ENCODE results near the gene OR12D3.
"Not testable (repeated sequence)": the region's sequence is repeated elsewhere in the genome, so short reads cannot be mapped to it uniquely, and the experiment has no call there.

OR12D3 gene

DNA sequence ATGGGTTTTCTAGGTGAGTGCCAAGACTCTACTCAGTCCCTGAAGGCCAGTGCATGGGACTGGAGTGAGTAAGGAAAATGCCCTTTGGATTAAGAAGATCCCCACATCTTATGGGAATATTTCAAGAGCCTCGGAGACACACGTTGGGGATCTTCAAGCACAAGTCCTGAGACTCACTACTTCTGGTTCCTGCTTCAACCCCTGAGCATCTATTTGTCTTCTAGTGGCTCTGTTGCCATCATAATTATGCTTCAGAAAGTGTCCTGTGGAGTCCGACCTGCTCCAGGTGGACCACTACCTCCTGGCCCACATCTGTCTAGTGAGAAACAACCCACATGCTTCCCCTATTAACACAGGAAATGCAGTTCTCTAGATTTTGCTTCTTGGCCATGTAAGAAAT, 6.3 kb downstream of the OR12D3 start, which contains the start of gene OR5V1:
OR5V1 (minus strand) TSS at position 101 of the 400 bp plus-strand sequence. CDS start 12,670 bp downstream, outside the sequence.
- H3K4me1 ChIP-seq (ENCODE audit: control insufficient read depth in 2 of 2, insufficient read depth in 2 of 2, low read length in 2 of 2): no peaks in the 10 kb centered on the region
- H3K9ac ChIP-seq (ENCODE audit: low read depth in 1 of 2, low read length in 2 of 2): no peak within 1 kb of the TSS
- H3K27ac ChIP-seq (ENCODE audit: low read depth in 2 of 2, low read length in 2 of 2): no peak within 1 kb of the TSS
- no peaks in the 10 kb centered on the region for H3K9me3 ChIP-seq (ENCODE audit: control insufficient read depth in 2 of 2, low read length in 2 of 2)
- H3K36me3 ChIP-seq (ENCODE audit: control insufficient read depth in 2 of 2, insufficient read depth in 2 of 2, low read length in 2 of 2): no peaks in the 10 kb centered on the region
- no peak within 1 kb of the TSS for H3K4me3 ChIP-seq (ENCODE audit: low read length in 2 of 2)
- no peaks in the 10 kb centered on the region for H3K27me3 ChIP-seq (ENCODE audit: control insufficient read depth in 2 of 2, insufficient read depth in 2 of 2, low read length in 2 of 2)

- no peak overlapping the region for H3K4me3 ChIP-seq (ENCODE audit: low read length in 2 of 2)
- H3K9ac ChIP-seq (ENCODE audit: low read depth in 1 of 2, low read length in 2 of 2): no peak overlapping the region
- no peaks in the 10 kb centered on the region for H3K36me3 ChIP-seq (ENCODE audit: control insufficient read depth in 2 of 2, insufficient read depth in 2 of 2, low read length in 2 of 2)
Observed at GRCh38 chr6:29355603-29356002, 19.5 kb downstream of the OR12D3 start.

GRCh38 chr6:29354980-29355379, 20.1 kb downstream of the OR12D3 start:
- Histone ChIP-seq H3K27ac (ENCODE audit: low read depth in 2 of 2, low read length in 2 of 2) (no peak overlapping the region), H3K9me3 (ENCODE audit: control insufficient read depth in 2 of 2, low read length in 2 of 2) (no peaks in the 10 kb centered on the region), H3K4me3 (ENCODE audit: low read length in 2 of 2) (no peak overlapping the region), H3K27me3 (ENCODE audit: control insufficient read depth in 2 of 2, insufficient read depth in 2 of 2, low read length in 2 of 2) (no peaks in the 10 kb centered on the region), H3K36me3 (ENCODE audit: control insufficient read depth in 2 of 2, insufficient read depth in 2 of 2, low read length in 2 of 2) (no peaks in the 10 kb centered on the region), H3K4me1 (ENCODE audit: control insufficient read depth in 2 of 2, insufficient read depth in 2 of 2, low read length in 2 of 2) (no peaks in the 10 kb centered on the region), H3K9ac (ENCODE audit: low read depth in 1 of 2, low read length in 2 of 2) (no peak overlapping the region)

More at GRCh38 chr6:29355603-29356002, 19.5 kb downstream of the OR12D3 start:
- H3K4me1 ChIP-seq (ENCODE audit: control insufficient read depth in 2 of 2, insufficient read depth in 2 of 2, low read length in 2 of 2): no peaks in the 10 kb centered on the region
- no peaks in the 10 kb centered on the region for H3K9me3 ChIP-seq (ENCODE audit: control insufficient read depth in 2 of 2, low read length in 2 of 2)
- no peaks in the 10 kb centered on the region for H3K27me3 ChIP-seq (ENCODE audit: control insufficient read depth in 2 of 2, insufficient read depth in 2 of 2, low read length in 2 of 2)
- H3K27ac ChIP-seq (ENCODE audit: low read depth in 2 of 2, low read length in 2 of 2): no peak overlapping the region

DNA sequence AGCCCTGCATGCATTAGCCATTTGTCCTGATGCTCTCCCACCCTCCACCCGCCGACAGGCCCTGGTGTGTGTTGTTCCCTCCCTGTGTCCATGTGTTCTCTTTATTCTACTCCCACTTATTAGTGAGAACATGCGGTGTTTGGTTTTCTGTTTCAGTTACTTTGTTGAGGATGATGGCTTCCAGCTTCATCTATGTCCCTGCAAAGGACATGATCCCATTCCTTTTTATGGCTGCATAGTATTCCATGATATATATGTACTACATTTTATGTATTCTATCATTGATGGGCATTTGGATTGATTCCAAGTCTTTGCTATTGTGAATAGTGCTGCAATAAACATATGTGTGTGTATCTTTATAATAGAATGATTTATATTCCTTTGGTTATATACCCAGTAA, 25.7 kb downstream of the OR12D3 start:
- not testable (repeated sequence) for H3K36me3 ChIP-seq (ENCODE audit: control insufficient read depth in 2 of 2, insufficient read depth in 2 of 2, low read length in 2 of 2)

GRCh38 chr6:29345380-29345779, 29.7 kb downstream of the OR12D3 start:
- Histone ChIP-seq H3K27ac (ENCODE audit: low read depth in 2 of 2, low read length in 2 of 2) (no peak overlapping the region), H3K4me1 (ENCODE audit: control insufficient read depth in 2 of 2, insufficient read depth in 2 of 2, low read length in 2 of 2) (no peaks in the 10 kb centered on the region), H3K9me3 (ENCODE audit: control insufficient read depth in 2 of 2, low read length in 2 of 2) (no peaks in the 10 kb centered on the region), H3K27me3 (ENCODE audit: control insufficient read depth in 2 of 2, insufficient read depth in 2 of 2, low read length in 2 of 2) (no peaks in the 10 kb centered on the region), H3K9ac (ENCODE audit: low read depth in 1 of 2, low read length in 2 of 2) (no peak overlapping the region), H3K36me3 (ENCODE audit: control insufficient read depth in 2 of 2, insufficient read depth in 2 of 2, low read length in 2 of 2) (no peaks in the 10 kb centered on the region), H3K4me3 (ENCODE audit: low read length in 2 of 2) (no peak overlapping the region)

More for the DNA sequence above, 25.7 kb downstream of the OR12D3 start:
- H3K9ac ChIP-seq (ENCODE audit: low read depth in 1 of 2, low read length in 2 of 2); H3K4me3 ChIP-seq (ENCODE audit: low read length in 2 of 2); H3K4me1 ChIP-seq (ENCODE audit: control insufficient read depth in 2 of 2, insufficient read depth in 2 of 2, low read length in 2 of 2); H3K27me3 ChIP-seq (ENCODE audit: control insufficient read depth in 2 of 2, insufficient read depth in 2 of 2, low read length in 2 of 2); H3K9me3 ChIP-seq (ENCODE audit: control insufficient read depth in 2 of 2, low read length in 2 of 2); H3K27ac ChIP-seq (ENCODE audit: low read depth in 2 of 2, low read length in 2 of 2): not testable (repeated sequence)

- H3K36me3 ChIP-seq (ENCODE audit: control insufficient read depth in 2 of 2, insufficient read depth in 2 of 2, low read length in 2 of 2): no peaks in the 10 kb centered on the region
- H3K4me3 ChIP-seq (ENCODE audit: low read length in 2 of 2): no peak overlapping the region
- no peaks in the 10 kb centered on the region for H3K4me1 ChIP-seq (ENCODE audit: control insufficient read depth in 2 of 2, insufficient read depth in 2 of 2, low read length in 2 of 2)
- H3K9ac ChIP-seq (ENCODE audit: low read depth in 1 of 2, low read length in 2 of 2): no peak overlapping the region
- H3K27ac ChIP-seq (ENCODE audit: low read depth in 2 of 2, low read length in 2 of 2): no peak overlapping the region
- H3K9me3 ChIP-seq (ENCODE audit: control insufficient read depth in 2 of 2, low read length in 2 of 2): no peaks in the 10 kb centered on the region
- peaks cover 0 to 2% of the 10 kb centered on the region in 2 donors for H3K27me3 ChIP-seq (ENCODE audit: control insufficient read depth in 2 of 2, insufficient read depth in 2 of 2, low read length in 2 of 2)
Observed at GRCh38 chr6:29336269-29336668, 38.8 kb downstream of the OR12D3 start.

GRCh38 chr6:29332676-29333075, 42.4 kb downstream of the OR12D3 start:
- Histone ChIP-seq H3K4me1 (ENCODE audit: control insufficient read depth in 2 of 2, insufficient read depth in 2 of 2, low read length in 2 of 2) (no peaks in the 10 kb centered on the region), H3K27ac (ENCODE audit: low read depth in 2 of 2, low read length in 2 of 2) (no peak overlapping the region), H3K27me3 (ENCODE audit: control insufficient read depth in 2 of 2, insufficient read depth in 2 of 2, low read length in 2 of 2) (peaks cover 0 to 2% of the 10 kb centered on the region in 2 donors), H3K36me3 (ENCODE audit: control insufficient read depth in 2 of 2, insufficient read depth in 2 of 2, low read length in 2 of 2) (no peaks in the 10 kb centered on the region), H3K4me3 (ENCODE audit: low read length in 2 of 2) (no peak overlapping the region), H3K9me3 (ENCODE audit: control insufficient read depth in 2 of 2, low read length in 2 of 2) (no peaks in the 10 kb centered on the region), H3K9ac (ENCODE audit: low read depth in 1 of 2, low read length in 2 of 2) (no peak overlapping the region)

DNA sequence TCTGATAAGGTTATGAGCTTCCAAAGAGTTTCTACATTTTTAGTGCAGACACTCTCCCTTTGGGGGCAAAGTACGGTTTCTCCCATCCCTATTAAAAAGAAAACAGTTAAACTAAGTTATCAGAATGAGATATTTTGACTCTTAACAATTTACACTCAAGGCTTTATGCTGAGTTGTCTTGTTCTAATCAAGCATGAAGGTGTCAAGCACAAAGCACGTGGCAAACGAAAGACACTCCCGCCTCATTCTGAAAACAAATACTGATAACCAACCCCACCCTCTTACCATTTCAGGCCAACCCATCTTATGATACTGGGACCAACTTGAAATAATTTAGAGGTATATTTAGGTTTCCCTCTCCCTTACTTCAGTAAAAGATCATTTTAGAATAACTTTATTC, 49.3 kb downstream of the OR12D3 start:
- Histone ChIP-seq H3K9ac (ENCODE audit: low read depth in 1 of 2, low read length in 2 of 2) (no peak overlapping the region), H3K4me1 (ENCODE audit: control insufficient read depth in 2 of 2, insufficient read depth in 2 of 2, low read length in 2 of 2) (no peaks in the 10 kb centered on the region), H3K27me3 (ENCODE audit: control insufficient read depth in 2 of 2, insufficient read depth in 2 of 2, low read length in 2 of 2) (no peaks in the 10 kb centered on the region), H3K4me3 (ENCODE audit: low read length in 2 of 2) (no peak overlapping the region), H3K9me3 (ENCODE audit: control insufficient read depth in 2 of 2, low read length in 2 of 2) (no peaks in the 10 kb centered on the region), H3K36me3 (ENCODE audit: control insufficient read depth in 2 of 2, insufficient read depth in 2 of 2, low read length in 2 of 2) (no peaks in the 10 kb centered on the region), H3K27ac (ENCODE audit: low read depth in 2 of 2, low read length in 2 of 2) (no peak overlapping the region)
